ENCODE data around the gene PIGU. TPM values are rescaled to one million over a fixed set of nuclear protein-coding genes. Genes with fewer than 3 reads are reported as not detected.

The PIGU gene
- total RNA-seq, 1 experiment from 2014 or later = 32.8 TPM

- H3K79me2 ChIP-seq (ENCODE audit: insufficient read depth, low read length) = no peaks in the 10 kb centered on the region
- H3K9ac ChIP-seq (ENCODE audit: extremely low read depth, insufficient read length, low read length) = no peak overlapping the region
- peaks cover 0 to 4% (median 0%) of the 10 kb centered on the region in 3 experiments; a peak in 1 of 7 replicates for H3K36me3 Mint-ChIP-seq (ENCODE audit: insufficient read depth in 1 of 3, low read depth in 3 of 3)
- DNase-seq = no peak
- no peak overlapping the region for H4K5ac ChIP-seq (ENCODE audit: insufficient read length, low read depth, low read length)
- H3K4me1 Mint-ChIP-seq = no peaks in the 10 kb centered on the region
- H2AK5ac ChIP-seq (ENCODE audit: insufficient read length, low read length) = no peak overlapping the region
- H3K9me3 Mint-ChIP-seq = no peaks in the 10 kb centered on the region
- no peak overlapping the region for H3K4me2 ChIP-seq (ENCODE audit: insufficient read depth, insufficient read length, low read length)
- H2BK20ac ChIP-seq (ENCODE audit: low read depth, low read length, poor library complexity, severe bottlenecking) = no peak overlapping the region
- H3K4me3 Mint-ChIP-seq = no peak overlapping the region
- no peak overlapping the region for H3K4ac ChIP-seq (ENCODE audit: low read depth, low read length)
- H3K9me3 ChIP-seq (ENCODE audit: control insufficient read depth, low read depth, low read length) = no peaks in the 10 kb centered on the region
- no CpG with 5 or more reads among the region's 1 CpG for WGBS (ENCODE audit: extremely low coverage, insufficient read length, low lambda C conversion rate)
- no peaks in the 10 kb centered on the region for H3K27me3 Mint-ChIP-seq (ENCODE audit: low read depth)
- no peak overlapping the region for H2BK5ac ChIP-seq (ENCODE audit: insufficient read length, low read length)
- H2BK120ac ChIP-seq (ENCODE audit: low read depth, low read length, poor library complexity, severe bottlenecking) = no peak overlapping the region
- no peak overlapping the region for H2AFZ ChIP-seq (ENCODE audit: low read length)
- H3K4me1 ChIP-seq (ENCODE audit: insufficient read depth, low read length) = no peaks in the 10 kb centered on the region
- no peaks in the 10 kb centered on the region for H3K79me1 ChIP-seq (ENCODE audit: insufficient read depth, low read depth, low read length, poor library complexity, severe bottlenecking)
- no peak overlapping the region for H3K27ac Mint-ChIP-seq
- TF ChIP-seq, protein P1, sequence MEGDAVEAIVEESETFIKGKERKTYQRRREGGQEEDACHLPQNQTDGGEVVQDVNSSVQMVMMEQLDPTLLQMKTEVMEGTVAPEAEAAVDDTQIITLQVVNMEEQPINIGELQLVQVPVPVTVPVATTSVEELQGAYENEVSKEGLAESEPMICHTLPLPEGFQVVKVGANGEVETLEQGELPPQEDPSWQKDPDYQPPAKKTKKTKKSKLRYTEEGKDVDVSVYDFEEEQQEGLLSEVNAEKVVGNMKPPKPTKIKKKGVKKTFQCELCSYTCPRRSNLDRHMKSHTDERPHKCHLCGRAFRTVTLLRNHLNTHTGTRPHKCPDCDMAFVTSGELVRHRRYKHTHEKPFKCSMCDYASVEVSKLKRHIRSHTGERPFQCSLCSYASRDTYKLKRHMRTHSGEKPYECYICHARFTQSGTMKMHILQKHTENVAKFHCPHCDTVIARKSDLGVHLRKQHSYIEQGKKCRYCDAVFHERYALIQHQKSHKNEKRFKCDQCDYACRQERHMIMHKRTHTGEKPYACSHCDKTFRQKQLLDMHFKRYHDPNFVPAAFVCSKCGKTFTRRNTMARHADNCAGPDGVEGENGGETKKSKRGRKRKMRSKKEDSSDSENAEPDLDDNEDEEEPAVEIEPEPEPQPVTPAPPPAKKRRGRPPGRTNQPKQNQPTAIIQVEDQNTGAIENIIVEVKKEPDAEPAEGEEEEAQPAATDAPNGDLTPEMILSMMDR (conservative IDR thresholded peaks at IDR 0.05) = no peak
- no peak overlapping the region for H2BK12ac ChIP-seq (ENCODE audit: insufficient read length, low read depth, low read length)
- no peak overlapping the region for H2BK15ac ChIP-seq (ENCODE audit: low read depth, low read length)
- no peak overlapping the region for H3K23ac ChIP-seq (ENCODE audit: insufficient read length, low read depth, low read length)
- H3K56ac ChIP-seq (ENCODE audit: insufficient read length, low read depth, low read length) = no peak overlapping the region
- no peak overlapping the region for H4K91ac ChIP-seq (ENCODE audit: insufficient read length, low read depth, low read length)
- H3K23me2 ChIP-seq (ENCODE audit: insufficient read length, low read depth, low read length, poor library complexity, severe bottlenecking) = no peaks in the 10 kb centered on the region
- H3K27me3 ChIP-seq (ENCODE audit: insufficient read depth, low read length) = no peaks in the 10 kb centered on the region
- no peak overlapping the region for H3K18ac ChIP-seq (ENCODE audit: insufficient read length, low read depth, low read length)
- H4K8ac ChIP-seq (replicated peaks; ENCODE audit: insufficient read length, low read depth, low read length) = no peak overlapping the region
- H4K20me1 ChIP-seq (ENCODE audit: control insufficient read depth, insufficient read depth, insufficient read length) = no peaks in the 10 kb centered on the region
- H3K14ac ChIP-seq (ENCODE audit: insufficient read depth, low read length) = no peak overlapping the region
- no peak overlapping the region for H3T11ph ChIP-seq (ENCODE audit: low read length)
- no peak overlapping the region for H3K27ac ChIP-seq (ENCODE audit: insufficient read length, low read depth, low read length)
Observed at GRCh38 chr20:34644951-34645350, 31.9 kb downstream of the PIGU start.
